Measurements from ENCODE around the gene UCN.
"Not testable (repeated sequence)": the region's sequence is repeated elsewhere in the genome, so short reads cannot be mapped to it uniquely, and the experiment has no call there.

The UCN gene

DNA sequence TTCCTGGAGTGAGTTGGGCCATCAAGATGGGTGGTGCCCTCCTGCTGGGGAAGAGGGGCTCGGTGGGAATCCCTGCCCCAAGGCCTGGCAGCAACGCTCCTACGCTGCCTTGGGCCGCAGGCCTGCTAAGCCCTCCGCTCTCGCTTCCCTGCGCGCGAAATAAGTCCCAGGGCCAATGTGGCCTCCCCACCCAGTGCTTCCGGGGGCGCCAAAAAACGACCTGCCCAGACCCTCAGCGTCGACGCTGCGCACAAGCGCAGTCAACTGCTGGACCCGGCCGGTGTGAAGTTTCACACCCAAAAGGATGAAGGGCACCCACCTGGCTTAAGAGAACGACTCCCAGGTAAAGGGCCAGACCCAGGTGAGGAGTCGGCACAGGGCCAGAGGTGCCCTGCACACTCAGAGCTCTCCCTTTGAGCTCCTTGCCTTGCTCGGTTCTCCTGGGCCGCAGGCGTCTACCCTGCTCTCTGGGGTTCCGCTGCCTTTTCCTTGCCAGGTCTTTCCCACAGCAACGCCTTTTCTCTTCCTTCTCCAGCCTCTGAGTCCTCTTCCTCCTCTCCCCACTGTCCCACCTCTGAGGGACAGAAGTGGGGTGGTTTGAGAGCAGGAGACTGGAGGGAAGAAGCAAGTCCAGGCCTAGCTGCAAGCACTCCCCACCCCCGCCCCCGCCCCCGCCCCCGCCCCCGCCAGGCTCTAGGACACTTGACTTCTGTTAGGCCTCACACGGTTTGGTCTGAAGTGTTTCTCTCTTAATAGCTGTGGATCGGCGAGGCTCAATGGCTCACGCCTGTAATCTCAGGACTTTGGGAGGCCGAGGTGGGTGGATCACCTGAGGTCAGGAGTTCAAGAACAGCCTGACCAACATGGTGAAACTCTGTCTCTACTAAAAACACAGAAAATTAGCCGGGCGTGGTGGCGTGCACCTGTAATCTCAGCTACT, 32.8 kb downstream of the UCN start, which contains the start of gene DNAJC5G:
Gene DNAJC5G (plus strand): TSS at position 223 of the 940 bp plus-strand sequence. CDS start 1,296 bp downstream, outside the sequence.
- no peak for DNase-seq (ENCODE audit: low read depth in 2 of 2)
- TF ChIP-seq, protein P1, sequence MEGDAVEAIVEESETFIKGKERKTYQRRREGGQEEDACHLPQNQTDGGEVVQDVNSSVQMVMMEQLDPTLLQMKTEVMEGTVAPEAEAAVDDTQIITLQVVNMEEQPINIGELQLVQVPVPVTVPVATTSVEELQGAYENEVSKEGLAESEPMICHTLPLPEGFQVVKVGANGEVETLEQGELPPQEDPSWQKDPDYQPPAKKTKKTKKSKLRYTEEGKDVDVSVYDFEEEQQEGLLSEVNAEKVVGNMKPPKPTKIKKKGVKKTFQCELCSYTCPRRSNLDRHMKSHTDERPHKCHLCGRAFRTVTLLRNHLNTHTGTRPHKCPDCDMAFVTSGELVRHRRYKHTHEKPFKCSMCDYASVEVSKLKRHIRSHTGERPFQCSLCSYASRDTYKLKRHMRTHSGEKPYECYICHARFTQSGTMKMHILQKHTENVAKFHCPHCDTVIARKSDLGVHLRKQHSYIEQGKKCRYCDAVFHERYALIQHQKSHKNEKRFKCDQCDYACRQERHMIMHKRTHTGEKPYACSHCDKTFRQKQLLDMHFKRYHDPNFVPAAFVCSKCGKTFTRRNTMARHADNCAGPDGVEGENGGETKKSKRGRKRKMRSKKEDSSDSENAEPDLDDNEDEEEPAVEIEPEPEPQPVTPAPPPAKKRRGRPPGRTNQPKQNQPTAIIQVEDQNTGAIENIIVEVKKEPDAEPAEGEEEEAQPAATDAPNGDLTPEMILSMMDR (IDR thresholded peaks at IDR 0.05; ENCODE audit: low read depth, low read length) = no peak
- H3K4me3 ChIP-seq (replicated peaks in 1 of 2; ENCODE audit: low read depth in 2 of 2, low read length in 2 of 2) = no peak within 1 kb of the TSS

- H3K4me3 ChIP-seq (replicated peaks in 1 of 2; ENCODE audit: low read depth in 2 of 2, low read length in 2 of 2) = not testable (repeated sequence)
Observed at GRCh38 chr2:27272537-27273522, 35.4 kb downstream of the UCN start.

GRCh38 chr2:27271631-27272340, 36.5 kb downstream of the UCN start:
- H3K4me3 ChIP-seq (replicated peaks in 1 of 2; ENCODE audit: low read depth in 2 of 2, low read length in 2 of 2) = no peak overlapping the region
- no peak for DNase-seq (ENCODE audit: low read depth in 2 of 2)
- TF ChIP-seq, protein P1 (IDR thresholded peaks at IDR 0.05; ENCODE audit: low read depth, low read length) = no peak

More at GRCh38 chr2:27272537-27273522, 35.4 kb downstream of the UCN start:
- not testable (repeated sequence) for DNase-seq (ENCODE audit: low read depth in 2 of 2)

DNA sequence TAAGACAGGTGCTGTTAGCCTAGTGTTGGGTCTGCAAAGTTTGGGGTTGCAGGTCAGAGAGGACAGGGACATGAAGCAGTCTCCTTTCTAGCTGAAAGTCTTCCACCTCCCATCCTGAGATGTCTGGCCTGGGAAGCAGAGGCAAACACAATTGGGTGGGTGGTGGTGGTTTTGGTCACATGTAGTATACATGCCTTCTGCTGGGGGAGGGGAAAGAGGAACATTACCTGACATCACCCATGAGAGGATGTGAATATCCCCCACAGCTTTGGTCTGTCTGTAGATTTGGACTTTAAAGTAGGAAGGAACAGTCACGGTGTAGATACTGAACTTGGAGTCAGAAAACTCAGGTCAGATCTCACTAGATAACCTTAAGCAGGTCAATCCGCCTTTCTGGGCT, 37.6 kb downstream of the UCN start:
- DNase-seq (ENCODE audit: low read depth in 2 of 2) = no peak
- TF ChIP-seq, protein P1 (IDR thresholded peaks at IDR 0.05; ENCODE audit: low read depth, low read length) = no peak

GRCh38 chr2:27270131-27270530, 38.1 kb downstream of the UCN start:
- H3K4me3 ChIP-seq (replicated peaks in 1 of 2; ENCODE audit: low read depth in 2 of 2, low read length in 2 of 2) = no peak overlapping the region
- TF ChIP-seq, protein P1 (IDR thresholded peaks at IDR 0.05; ENCODE audit: low read depth, low read length) = no peak
- no peak for DNase-seq (ENCODE audit: low read depth in 2 of 2)

More for the DNA sequence above, 37.6 kb downstream of the UCN start:
- H3K4me3 ChIP-seq (replicated peaks in 1 of 2; ENCODE audit: low read depth in 2 of 2, low read length in 2 of 2) = no peak overlapping the region

DNA sequence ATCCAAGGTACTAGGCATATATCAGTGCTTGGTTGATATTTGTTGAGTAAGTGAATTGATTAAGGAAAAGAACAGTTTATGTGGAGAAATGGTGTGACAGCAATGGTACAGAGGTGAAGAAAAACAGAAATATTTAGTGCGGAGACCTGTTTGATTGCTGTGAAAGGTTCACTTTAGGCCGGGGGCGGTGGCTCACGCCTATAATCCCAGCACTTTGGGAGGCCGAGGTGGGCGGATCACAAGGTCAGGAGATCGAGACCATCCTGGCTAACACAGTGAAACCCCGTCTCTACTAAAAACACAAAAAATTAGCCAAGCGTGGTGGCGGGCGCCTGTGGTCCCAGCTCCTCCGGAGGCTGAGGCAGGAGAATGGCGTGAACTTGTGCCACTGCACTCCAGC, 39.9 kb downstream of the UCN start:
- not testable (repeated sequence) for H3K4me3 ChIP-seq (replicated peaks in 1 of 2; ENCODE audit: low read depth in 2 of 2, low read length in 2 of 2); DNase-seq (ENCODE audit: low read depth in 2 of 2)

GRCh38 chr2:27265536-27265870, 42.7 kb downstream of the UCN start:
- H3K4me3 ChIP-seq (replicated peaks in 1 of 2; ENCODE audit: low read depth in 2 of 2, low read length in 2 of 2) = no peak overlapping the region
- TF ChIP-seq, protein P1 (IDR thresholded peaks at IDR 0.05; ENCODE audit: low read depth, low read length) = no peak
- no peak for DNase-seq (ENCODE audit: low read depth in 2 of 2)

Data from cardiac fibroblast (primary cell).